Testis (tissue), 3 donors: ENCODE results near the gene TRIM8. TPM values are rescaled to one million over a fixed set of nuclear protein-coding genes. Genes with fewer than 3 reads are reported as not detected.

Source experiments
- DNase-seq: peaks from one replicate; pipeline ENCODE4 v3.0.0-alpha.2; 2019
- H3K27ac ChIP-seq, 2 donors: fragments of 200-600 bp; sonication (generic); one replicate each; pipeline ENCODE4 v1.5.1; 2019
- H3K27me3 ChIP-seq: fragments of 200-600 bp; sonication (generic); one replicate; pipeline ENCODE4 v1.5.1; 2019
- H3K36me3 ChIP-seq: fragments of 200-600 bp; sonication (generic); one replicate; pipeline ENCODE4 v1.5.1; 2017; ENCODE audit warnings: low read depth; ENCODE audit errors: missing control alignments
- H3K4me1 ChIP-seq: fragments of 200-600 bp; sonication (generic); one replicate; pipeline ENCODE4 v1.5.1; 2019
- H3K4me3 ChIP-seq, 2 donors: fragments of 200-600 bp; sonication (generic); one replicate each; pipeline ENCODE4 v1.5.1; 2017 to 2019
- H3K9me3 ChIP-seq: fragments of 200-600 bp; sonication (generic); one replicate; pipeline ENCODE4 v1.5.1; 2017
- POLR2A ChIP-seq: fragments of 450-650 bp; IDR thresholded peaks from one replicate; pipeline ENCODE4 v1.6.1; 2017; ENCODE audit warnings: antibody characterized with exemption, mild to moderate bottlenecking, moderate library complexity
- WGBS, 2 donors: methylation state at CpG; one replicate each; pipeline ENCODE4 v1.1.5; 2018; 5-methylcytosine and 5-hydroxymethylcytosine counted together
- intact Hi-C: fragments of 100-400 bp; cut with DNase I; formaldehyde crosslinking; loops from one replicate; pipeline ENCODE4 v1.15.1; 2023; ENCODE audit warnings: low total_unique reads
- polyA plus RNA-seq: library from polyadenylated mRNA; stranded (reverse); fragments of 350-450 nt; fragmentation: Illumina TruSeq; extraction: RNeasy Lipid Tissue Mini Kit (QIAGEN cat#74804); gene quantifications from one replicate; pipeline ENCODE4 v1.2.3, GENCODE V29; 2014; ENCODE audit warnings: low read depth, low replicate concordance; ENCODE audit not compliant: insufficient read depth
- total RNA-seq, 2 donors: library from RNA; depleted of rRNA; stranded (reverse); fragments of >200 nt; gene quantifications; one replicate each; pipeline ENCODE4 v1.2.3, GENCODE V29; 2016
- TF ChIP-seq, protein P1 (sequence below), 3 experiments: fragments of 450-650 bp in 2 of 3; fragments of 200-600 bp in 1 of 3; sonication (generic) in 1 of 3; IDR thresholded peaks; one replicate each; pipeline ENCODE4 v1.5.1; 2016 to 2019; ENCODE audit warnings: antibody characterized with exemption in 3 of 3, mild to moderate bottlenecking in 2 of 3, moderate library complexity in 1 of 3

The TRIM8 gene
- total and polyA plus RNA-seq, 3 donors from 2014 or later: 69.8 to 170 (median 114) TPM

GRCh38 chr10:102654566-102654965 lies 10.3 kb downstream of the TRIM8 start:
- Histone ChIP-seq H3K4me1 (peaks cover 51% of the 10 kb centered on the region), H3K4me3 (no peak overlapping the region), H3K9me3 (no peaks in the 10 kb centered on the region), H3K36me3 (no peaks in the 10 kb centered on the region), H3K27me3 (no peaks in the 10 kb centered on the region), H3K27ac (no peak overlapping the region)
- intact Hi-C loops: no loop called here
- no peak for DNase-seq
- TF ChIP-seq, protein P1, sequence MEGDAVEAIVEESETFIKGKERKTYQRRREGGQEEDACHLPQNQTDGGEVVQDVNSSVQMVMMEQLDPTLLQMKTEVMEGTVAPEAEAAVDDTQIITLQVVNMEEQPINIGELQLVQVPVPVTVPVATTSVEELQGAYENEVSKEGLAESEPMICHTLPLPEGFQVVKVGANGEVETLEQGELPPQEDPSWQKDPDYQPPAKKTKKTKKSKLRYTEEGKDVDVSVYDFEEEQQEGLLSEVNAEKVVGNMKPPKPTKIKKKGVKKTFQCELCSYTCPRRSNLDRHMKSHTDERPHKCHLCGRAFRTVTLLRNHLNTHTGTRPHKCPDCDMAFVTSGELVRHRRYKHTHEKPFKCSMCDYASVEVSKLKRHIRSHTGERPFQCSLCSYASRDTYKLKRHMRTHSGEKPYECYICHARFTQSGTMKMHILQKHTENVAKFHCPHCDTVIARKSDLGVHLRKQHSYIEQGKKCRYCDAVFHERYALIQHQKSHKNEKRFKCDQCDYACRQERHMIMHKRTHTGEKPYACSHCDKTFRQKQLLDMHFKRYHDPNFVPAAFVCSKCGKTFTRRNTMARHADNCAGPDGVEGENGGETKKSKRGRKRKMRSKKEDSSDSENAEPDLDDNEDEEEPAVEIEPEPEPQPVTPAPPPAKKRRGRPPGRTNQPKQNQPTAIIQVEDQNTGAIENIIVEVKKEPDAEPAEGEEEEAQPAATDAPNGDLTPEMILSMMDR (IDR thresholded peaks at IDR 0.05): no peak
- no peak for TF ChIP-seq POLR2A
- 49 to 50% methylated on average over 6 to 7 of the region's 7 CpGs for WGBS, 2 donors

GRCh38 chr10:102654969-102655368 lies 10.7 kb downstream of the TRIM8 start:
- Histone ChIP-seq H3K36me3 (no peaks in the 10 kb centered on the region), H3K4me1 (peaks cover 47% of the 10 kb centered on the region), H3K27me3 (no peaks in the 10 kb centered on the region), H3K27ac (no peak overlapping the region), H3K9me3 (no peaks in the 10 kb centered on the region), H3K4me3 (no peak overlapping the region)
- 88 to 89% methylated on average over 12 of the region's 12 CpGs for WGBS, 2 donors
- no peak for DNase-seq
- intact Hi-C loops: no loop called here
- no peak for TF ChIP-seq POLR2A

DNA sequence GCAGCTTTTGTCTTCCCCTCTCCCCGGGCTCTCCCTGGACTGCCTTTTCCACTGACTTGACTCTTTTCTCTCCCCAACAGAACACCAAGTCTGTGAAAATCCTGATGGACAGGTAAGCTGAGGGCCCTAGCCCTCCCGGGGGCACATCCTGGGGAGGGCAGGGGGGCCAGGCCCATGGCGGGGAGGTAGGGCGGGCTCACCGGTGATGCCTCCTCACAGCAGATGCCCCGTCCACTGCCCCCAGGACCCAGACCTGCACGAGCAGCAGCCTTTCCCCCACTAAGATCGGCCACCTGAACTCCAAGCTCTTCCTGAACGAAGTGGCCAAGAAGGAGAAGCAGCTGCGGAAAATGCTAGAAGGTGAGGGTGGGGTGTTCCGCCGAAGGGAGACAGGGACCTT lies 11.7 kb downstream of the TRIM8 start:
- H3K27me3 ChIP-seq: no peaks in the 10 kb centered on the region
- no peaks in the 10 kb centered on the region for H3K36me3 ChIP-seq
- no peak for DNase-seq
- H3K9me3 ChIP-seq: no peaks in the 10 kb centered on the region
- TF ChIP-seq, protein P1 (IDR thresholded peaks at IDR 0.05): no peak
- TF ChIP-seq POLR2A: no peak
- WGBS, 2 donors: 66 to 92% methylated on average over 6 to 12 of the region's 12 CpGs
- H3K4me1 ChIP-seq: peaks cover 40% of the 10 kb centered on the region
- intact Hi-C loops: no loop called here
- no peak overlapping the region for H3K4me3 ChIP-seq
- H3K27ac ChIP-seq: no peak overlapping the region

DNA sequence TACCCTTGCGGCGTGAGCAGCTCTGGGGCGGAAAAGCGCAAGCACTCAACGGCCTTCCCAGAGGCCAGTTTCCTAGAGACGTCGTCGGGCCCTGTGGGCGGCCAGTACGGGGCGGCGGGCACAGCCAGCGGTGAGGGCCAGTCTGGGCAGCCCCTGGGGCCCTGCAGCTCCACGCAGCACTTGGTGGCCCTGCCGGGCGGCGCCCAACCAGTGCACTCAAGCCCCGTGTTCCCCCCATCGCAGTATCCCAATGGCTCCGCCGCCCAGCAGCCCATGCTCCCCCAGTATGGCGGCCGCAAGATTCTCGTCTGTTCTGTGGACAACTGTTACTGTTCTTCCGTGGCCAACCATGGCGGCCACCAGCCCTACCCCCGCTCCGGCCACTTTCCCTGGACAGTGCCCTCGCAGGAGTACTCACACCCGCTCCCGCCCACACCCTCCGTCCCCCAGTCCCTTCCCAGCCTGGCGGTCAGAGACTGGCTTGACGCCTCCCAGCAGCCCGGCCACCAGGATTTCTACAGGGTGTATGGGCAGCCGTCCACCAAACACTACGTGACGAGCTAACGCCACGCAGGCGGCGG lies 12.6 kb downstream of the TRIM8 start:
- no peaks in the 10 kb centered on the region for H3K27me3 ChIP-seq
- peaks cover 36% of the 10 kb centered on the region for H3K4me1 ChIP-seq
- no peaks in the 10 kb centered on the region for H3K36me3 ChIP-seq
- WGBS, 2 donors: 64 to 76% methylated on average over 21 to 42 of the region's 42 CpGs
- H3K27ac ChIP-seq: peak overlapping the region; percentile 25 to 48
- H3K4me3 ChIP-seq: peak overlapping the region; percentile 13 to 45
- TF ChIP-seq, protein P1 (IDR thresholded peaks at IDR 0.05): no peak
- TF ChIP-seq POLR2A: no peak
- intact Hi-C loops: no loop called here
- no peaks in the 10 kb centered on the region for H3K9me3 ChIP-seq
- DNase-seq: no peak

DNA sequence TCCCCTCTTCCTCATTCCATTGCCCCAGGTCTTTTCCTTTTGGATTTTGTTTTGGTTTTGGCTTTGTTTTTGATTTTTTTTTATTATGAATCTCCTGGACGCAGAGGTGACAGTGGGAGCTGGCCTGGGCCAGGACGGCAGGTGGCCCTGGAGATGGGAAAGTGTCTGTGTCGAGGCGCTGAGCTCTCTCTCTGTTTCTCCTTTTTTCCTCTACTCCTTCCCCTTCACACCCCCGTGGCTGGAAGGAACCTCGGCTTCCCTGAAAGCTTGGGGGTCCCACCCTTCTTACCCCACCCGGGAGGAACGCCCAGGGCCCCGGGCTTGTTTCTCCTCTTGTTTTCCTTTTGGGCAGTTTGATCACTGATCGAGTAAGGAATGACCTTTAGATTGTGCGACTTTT lies 13.2 kb downstream of the TRIM8 start:
- Histone ChIP-seq H3K4me1 (peaks cover 30% of the 10 kb centered on the region), H3K9me3 (no peaks in the 10 kb centered on the region), H3K4me3 (peak overlapping the region; percentile 13 to 45), H3K36me3 (no peaks in the 10 kb centered on the region), H3K27ac (peak overlapping the region; percentile 25 to 48), H3K27me3 (no peaks in the 10 kb centered on the region)
- intact Hi-C loops: no loop called here
- WGBS, 2 donors: 48 to 54% methylated on average over 11 of the region's 11 CpGs
- DNase-seq: no peak
- no peak for TF ChIP-seq POLR2A
- TF ChIP-seq, protein P1 (IDR thresholded peaks at IDR 0.05): no peak
